Measurements from ENCODE around the gene CH25H.
"Not testable (repeated sequence)": the region's sequence is repeated elsewhere in the genome, so short reads cannot be mapped to it uniquely, and the experiment has no call there.

The CH25H gene, protein sequence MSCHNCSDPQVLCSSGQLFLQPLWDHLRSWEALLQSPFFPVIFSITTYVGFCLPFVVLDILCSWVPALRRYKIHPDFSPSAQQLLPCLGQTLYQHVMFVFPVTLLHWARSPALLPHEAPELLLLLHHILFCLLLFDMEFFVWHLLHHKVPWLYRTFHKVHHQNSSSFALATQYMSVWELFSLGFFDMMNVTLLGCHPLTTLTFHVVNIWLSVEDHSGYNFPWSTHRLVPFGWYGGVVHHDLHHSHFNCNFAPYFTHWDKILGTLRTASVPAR

DNA sequence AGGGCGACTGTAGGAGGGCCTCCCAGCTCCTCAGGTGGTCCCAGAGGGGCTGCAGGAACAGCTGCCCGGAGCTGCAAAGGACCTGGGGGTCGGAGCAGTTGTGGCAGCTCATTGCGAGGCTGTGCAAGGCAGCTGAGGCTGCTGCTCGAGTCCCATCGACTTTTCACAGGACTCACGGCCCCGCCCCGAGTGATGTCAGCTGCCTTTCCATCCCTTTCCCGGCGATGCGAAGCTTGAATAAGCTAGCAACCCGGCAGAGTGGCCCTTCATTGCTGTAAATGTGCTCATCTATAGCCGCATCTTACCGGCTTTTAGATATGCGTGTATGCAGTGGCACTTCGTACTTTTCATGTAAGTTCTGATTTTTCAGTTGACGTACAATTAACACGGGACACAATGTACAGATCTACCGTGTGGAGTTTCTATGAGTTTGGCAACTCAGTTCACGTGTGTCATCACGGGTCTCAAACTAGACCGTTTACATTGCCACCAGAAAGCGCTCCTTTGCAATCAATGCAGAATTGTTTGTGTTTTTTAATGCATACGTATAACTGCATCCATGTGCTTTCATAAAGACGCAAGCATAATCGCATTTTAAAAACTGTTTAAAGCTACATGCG, at the start of gene CH25H:
Gene CH25H, minus strand, starts transcription at position 137 of the 620 bp plus-strand sequence. Its CDS starts 25 bp downstream, at position 112.
- DNase-seq (ENCODE audit: low read depth) = peak; percentile 65

DNA sequence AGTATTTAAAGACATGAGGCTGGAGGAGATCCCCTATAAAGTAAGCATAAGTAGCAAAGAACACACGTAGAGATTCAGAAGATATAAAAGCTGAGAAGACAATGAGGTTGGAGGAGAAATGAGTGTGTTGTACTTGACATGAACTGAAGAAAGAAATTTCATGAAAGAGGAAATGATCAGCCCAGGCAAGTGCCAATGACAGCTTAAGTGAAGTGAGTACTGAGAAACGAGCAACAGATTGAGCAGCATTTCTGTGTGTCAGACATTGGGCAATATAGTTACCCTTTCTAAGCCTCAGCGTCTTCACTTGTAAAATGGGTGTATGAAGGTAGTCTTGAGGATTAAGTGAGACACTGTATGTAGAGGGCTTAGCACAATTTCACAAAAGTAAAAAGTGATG, 49.2 kb upstream of the CH25H start:
- DNase-seq (ENCODE audit: low read depth) = no peak

DNA sequence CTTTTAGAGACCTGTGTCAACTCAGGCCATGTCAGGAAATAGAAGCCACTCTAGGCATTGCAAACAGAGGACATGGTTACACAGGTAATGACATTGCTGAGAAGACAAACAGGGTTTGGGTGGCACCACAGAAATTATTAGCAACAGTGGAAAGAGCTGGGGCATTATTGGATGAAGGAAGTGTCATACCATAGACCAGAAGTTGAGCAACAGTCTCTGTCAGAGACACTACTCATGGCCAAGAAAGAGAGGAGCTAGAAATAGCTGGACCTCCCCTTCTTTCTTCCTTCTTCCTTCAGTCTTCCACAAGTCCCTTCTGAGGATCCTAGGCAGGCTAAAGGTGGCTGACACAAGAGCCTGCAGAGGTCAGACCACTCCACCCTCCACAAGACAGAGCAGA, 48.7 kb upstream of the CH25H start:
- no peak for DNase-seq (ENCODE audit: low read depth)

DNA sequence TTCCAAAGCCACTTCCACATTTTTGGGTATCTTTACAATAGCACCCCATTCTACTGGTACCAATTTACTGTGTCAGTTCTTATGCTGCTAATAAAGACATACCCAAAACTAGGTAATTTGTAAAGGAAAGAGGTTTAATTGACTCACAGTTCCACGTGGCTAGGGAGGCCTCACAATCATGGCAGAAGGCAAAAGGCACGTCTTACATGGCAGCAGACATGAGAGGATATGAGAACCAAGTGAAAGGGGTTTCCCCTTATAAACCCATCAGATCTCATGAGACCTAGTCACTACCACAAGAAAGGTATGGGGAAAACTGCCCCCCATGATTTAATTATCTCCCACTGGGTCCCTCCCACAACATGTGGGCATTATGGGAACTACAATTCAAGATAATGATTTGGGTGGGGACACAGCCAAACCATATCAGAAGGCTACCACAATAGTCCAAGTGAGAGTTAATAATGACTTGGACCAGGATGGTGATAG, 48.0 kb upstream of the CH25H start:
- DNase-seq (ENCODE audit: low read depth) = not testable (repeated sequence)

DNA sequence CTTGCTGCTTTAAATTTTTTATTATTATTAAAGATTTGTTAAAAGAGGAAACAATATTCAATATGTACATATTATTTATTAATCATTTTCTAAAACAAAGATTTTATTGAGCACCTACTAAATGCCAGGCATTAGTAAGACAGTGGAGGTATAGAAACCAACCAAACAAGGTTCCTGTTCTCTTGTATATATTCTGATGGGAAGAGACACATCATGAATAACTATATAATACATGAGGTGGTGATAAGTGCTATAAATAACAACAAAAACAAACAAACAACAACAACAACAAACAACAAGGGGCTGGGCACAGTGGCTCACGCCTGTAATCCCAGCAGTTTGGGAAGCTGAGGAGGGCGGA, 45.1 kb upstream of the CH25H start:
- no peak for DNase-seq (ENCODE audit: low read depth)

DNA sequence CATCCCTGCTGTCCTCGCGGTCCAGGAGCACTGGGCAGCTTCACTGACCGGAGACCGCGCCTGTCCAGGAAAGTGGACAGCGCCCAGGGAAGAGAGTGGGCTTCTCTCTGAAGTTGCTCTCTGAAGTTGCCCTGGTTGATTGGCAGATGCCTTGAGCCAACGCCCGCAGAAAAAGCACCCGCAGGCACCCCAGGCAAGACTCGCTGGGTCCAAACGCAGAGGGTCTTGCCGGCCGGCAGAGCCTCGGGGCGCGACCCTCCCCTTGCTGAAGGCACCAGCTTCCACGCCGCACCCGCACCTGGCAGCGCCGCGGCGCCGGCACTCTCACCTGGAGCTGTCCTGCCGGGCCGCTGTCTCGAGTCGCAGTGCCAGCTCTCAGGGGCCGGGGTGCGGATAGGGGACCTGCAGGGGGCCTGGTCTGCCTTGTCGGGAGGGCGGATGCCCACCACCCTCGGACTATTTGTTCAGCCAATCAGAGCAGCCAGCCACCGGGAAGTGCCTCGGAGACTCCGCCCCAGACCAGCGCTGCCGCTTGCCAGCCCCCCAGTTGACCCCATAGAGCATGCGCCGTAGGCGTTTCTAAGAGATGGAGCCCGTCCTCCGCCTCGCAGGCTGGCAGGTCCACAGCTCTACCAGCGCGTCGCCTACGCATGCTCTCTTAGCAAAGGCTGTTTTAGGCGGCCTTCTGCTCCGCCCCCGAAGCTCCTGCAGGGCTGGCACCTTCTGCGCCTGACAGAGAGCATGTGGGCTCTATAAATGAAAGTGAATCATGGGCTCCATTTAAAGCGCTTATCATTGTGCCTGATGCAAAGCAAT, 44.5 kb upstream of the CH25H start, which contains the start of gene LIPA:
Gene LIPA, minus strand, starts transcription at position 367 of the 816 bp plus-strand sequence. CDS start 4,127 bp downstream, outside the sequence.
- DNase-seq (ENCODE audit: low read depth) = peak; percentile 97

DNA sequence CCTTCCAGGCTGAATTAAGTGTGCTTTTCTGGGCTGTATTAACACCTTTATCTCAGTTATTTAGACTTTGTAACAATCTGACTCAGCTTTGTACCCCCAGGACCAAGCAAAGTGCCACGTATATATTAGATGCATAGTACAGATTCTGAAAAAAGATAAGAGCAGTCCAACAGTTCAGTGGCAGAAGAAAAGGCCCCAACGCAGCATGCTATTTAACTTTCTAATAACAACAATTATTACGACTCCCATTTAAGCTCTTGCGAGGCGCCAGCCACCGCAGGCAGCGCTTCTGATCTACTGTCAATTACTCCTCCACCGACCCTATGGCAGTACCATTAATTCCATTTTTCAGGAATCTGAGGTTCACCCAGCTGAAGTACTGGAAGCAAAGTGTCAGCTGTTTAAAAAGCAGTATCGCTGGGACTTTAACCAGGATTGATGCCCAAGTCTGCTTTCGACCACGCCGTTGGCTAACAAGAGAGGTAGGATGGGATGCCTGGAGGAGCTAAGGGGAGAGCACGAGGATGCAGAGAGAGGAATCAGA, 43.8 kb upstream of the CH25H start:
- DNase-seq (ENCODE audit: low read depth) = no peak

DNA sequence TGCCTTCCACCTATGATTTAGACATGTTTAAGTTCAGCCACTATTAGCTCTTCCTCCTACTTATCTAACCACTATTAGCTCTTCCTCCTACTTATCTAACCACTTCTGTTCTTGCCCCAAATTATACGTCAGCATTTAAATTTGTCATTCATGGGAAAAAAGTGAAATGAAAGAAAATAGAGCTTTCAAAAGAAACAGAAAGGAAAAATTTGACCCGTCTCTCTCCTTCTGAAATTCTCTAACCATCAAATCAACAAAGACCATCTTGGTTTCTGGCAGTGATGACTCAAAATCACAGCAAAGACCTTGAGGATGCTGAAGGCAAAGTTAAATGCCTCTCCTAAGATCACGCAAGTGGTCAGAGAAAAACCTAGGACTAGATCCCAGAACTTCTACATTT, 41.9 kb upstream of the CH25H start:
- no peak for DNase-seq (ENCODE audit: low read depth)

DNA sequence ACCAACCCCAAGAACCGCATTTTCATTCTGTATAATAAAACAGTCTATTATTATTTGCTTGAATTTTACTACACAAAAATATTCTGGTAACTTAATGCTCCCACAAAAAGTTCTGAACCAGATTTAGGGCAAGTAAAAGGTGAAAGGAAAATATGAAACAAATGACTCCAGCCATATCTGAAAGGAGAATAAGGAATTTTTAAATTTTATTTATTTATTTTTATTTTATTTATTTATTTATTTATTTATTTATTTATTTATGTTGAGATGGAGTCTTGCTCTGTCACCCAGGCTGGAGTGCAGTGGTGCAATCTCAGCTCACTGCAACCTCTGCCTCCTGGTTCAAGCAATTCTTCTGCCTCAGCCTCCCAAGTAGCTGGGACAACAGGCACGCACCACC, 40.5 kb upstream of the CH25H start:
- DNase-seq (ENCODE audit: low read depth) = not testable (repeated sequence)

DNA sequence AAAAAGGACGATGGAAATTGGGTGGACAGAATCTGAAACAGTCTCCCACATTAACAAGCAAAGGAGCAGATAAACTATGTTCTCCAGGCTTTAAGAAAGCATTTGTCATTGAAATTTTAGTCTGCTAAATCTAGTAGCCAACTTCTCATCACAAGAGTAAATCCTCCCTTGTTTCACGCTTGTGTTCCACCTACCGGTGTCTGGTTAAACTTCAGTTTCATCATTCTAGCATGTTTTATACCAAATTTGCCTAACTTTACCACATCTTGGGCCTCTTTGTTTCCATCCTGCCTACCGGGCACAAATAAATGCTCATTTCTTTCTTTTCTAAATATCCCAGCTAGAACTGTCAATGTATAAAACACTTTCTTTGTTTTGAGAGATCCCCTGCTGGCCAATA, 38.7 kb upstream of the CH25H start:
- no peak for DNase-seq (ENCODE audit: low read depth)

DNA sequence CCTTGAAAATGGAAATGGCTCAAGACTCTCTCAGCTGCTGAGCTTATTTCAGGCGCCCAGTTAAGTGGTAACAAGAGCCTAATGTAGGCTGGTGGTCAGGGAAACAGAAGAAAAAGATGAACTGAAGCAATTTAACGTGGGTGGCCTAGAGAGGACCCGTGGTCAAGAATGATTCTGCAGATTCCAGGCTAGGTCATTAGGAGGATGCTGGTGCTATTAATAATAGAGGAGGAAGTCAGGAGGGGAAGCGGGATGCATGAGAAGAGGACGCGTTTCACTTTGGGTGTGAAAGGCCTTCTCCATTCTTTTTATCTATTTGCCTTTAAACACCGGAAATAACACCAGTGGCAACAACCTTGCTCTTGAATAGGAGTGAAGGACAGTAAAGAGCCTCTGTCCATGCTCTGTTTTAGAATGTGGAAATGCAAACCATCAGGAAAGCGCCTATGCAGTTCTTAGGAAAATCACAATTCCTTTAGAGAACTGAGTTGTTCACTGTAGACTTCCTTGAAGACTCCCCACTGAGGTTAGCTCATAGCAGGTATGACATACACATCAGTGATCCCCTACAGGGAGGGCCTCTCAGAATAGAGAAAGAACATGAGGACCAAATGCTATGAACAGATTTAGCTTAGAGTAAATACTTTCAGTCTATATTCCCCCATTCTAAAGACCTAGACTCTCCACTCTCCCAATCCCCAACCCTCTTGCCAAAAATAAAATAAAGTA, 35.9 kb upstream of the CH25H start:
- DNase-seq (ENCODE audit: low read depth) = no peak

DNA sequence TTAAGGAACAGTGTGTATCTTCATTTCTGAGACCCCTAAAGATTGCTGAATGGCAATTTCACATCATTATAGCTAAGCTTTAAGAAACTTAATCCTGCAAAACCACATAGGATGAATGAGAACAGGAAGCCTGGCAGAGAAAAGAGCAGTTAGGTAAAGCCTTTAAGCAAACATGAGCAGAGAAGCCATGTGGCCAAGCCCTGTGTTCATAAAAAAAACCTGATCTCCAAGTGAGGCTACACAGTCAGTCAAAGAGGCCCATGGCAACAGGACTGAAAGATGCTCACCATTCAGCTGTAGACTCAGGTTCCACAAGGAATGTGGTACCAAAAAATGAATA, 35.2 kb upstream of the CH25H start:
- DNase-seq (ENCODE audit: low read depth) = no peak

DNA sequence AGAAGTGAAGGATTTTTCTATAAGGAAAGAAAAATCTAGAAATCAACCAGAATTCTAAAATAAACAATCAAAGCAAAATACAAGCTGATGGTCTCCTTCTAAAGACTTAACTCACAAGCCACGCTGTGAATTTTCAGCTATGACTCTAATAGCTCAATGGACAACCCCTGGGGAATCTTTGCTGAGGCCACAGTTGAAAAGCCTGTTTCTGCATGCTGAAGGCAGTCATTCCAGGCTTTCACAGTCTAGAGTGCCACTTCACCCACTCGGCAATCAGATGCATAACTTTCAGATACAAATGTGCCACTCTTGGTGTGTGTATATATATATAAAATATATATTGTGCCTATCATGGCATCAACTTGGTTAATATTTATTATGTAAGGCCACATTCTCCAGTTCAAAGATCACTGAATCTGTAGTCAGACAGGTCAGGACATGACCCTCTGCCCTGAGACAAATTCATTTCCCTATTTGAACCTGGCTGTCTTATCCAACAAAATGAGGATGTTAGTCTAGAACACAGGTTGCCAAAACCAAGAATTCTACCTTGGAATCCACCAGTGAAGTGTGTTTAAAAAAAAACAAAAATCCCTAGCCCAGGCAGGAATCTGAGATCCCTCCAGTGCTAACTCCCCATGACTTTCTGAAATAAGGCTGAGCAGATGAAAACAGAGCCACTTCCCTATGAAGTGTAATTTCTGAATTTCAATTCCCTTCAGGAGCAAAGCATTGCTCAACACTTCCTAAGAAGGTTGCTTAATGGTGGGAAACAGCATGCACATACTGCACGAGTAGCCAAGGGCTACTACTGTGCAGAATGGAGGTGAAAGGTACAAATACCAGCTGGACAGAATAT, 34.6 kb upstream of the CH25H start:
- no peak for DNase-seq (ENCODE audit: low read depth)

DNA sequence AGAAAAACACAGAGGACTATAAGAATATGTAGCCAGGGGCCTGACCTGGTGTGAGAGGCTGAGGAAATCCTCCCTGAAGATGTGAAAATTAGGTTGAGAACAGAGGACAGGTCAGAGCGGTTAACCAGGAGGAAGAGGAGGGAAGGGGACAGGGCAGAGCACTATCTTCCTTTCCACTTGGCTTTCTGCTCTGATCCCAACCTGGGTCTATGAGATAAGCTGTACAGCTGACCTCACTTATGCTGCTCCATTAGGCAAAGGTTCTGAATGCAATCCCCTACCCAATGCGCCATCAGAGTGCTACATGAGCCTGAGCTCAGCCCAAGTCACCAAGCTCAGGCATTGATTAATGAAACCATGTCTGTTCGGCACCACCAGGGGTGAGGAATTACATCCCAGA, 33.9 kb upstream of the CH25H start:
- no peak for DNase-seq (ENCODE audit: low read depth)

DNA sequence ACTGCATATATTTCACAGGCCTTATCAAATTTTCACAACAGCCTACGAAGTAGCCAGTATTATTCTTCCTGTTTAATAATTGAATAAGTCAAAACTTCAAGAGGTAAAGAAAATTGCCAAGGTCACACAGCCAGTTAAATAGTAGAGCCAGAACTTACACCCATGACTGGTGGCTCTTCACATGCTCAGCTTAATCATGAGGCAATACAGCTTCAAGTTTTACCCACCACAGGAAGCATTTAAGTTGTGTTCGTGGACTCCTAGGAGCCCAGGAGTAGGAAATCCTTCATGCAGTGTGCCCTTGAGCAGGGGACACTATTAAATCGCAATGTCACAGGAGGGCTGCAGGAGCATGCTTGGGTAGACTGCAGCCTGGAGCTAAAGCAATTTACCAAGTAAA, 33.4 kb upstream of the CH25H start:
- no peak for DNase-seq (ENCODE audit: low read depth)

DNA sequence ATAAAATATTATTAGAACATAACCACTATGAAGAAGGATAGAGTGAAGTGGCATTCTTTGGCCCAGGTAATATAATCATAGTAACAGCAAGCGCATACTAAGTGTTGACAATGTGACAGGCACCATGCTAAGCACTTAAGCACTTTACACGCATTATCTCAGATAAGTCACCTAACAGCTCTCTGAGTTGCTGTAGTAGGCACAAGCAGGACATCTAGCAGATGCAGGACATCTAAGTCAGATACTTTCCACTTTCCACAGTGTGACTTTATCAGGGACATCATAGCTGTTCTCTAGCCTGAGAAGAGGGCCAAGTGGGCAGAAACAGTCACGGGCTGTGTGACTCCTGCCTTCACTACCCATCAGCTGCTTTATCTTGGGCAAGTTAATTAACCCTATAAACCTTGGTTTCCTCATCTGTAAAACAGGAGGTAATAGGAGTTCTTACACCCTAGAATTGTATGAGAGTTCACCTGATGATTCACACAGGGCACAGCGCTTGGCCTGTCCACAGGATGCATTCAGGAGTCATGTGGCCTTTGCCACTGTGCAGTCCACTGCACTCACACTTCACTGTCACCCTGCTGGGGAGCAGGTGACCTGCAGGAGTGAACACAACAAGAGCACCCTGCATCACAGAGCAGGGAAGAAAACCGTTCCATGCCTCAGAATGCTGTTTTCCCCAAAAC, 32.0 kb upstream of the CH25H start:
- DNase-seq (ENCODE audit: low read depth) = no peak

DNA sequence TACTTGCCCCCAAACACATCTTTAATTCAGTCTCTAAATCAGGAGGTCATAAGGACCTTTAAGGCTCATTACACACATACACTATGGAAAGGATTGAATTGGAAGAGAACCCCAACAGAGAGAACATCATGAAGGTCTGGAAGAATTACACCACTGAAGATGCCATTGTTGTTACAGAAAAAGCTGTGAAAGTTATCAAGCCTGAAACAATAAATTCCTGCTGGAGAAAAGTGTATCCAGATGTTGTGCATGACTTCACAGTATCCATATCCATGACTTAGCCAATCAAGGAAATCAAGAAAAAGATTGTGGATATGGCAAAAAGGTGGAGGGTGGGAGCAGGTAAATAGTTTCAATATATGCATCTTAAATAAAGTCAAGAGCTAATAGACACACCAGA, 30.7 kb upstream of the CH25H start:
- no peak for DNase-seq (ENCODE audit: low read depth)

DNA sequence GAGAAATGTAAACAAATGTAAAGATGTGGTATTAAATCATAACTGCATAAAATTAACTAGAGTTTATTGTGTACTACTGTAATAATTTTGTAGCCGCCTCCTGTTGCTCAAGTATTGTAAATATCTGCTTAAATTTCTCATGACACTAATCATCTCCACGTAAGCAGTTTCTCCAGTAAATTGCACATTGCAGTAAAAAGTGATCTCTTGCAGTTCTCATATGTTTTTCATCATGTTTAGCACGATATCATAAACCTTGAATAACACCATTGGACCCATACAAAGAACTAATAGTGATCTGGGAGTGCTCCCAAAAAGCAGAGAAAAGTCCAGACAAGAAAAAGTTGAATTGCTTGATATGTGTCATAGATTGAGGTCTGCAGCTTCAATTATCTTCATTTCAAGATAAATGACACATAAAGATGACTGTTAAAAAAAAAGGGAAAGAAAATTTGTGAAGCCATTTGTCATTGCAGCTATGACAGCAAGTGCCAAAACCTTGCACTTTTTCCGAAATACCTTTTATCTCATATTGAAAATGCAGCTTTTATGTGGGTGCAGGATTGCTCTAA, 29.2 kb upstream of the CH25H start:
- peak; percentile 86 for DNase-seq (ENCODE audit: low read depth)

DNA sequence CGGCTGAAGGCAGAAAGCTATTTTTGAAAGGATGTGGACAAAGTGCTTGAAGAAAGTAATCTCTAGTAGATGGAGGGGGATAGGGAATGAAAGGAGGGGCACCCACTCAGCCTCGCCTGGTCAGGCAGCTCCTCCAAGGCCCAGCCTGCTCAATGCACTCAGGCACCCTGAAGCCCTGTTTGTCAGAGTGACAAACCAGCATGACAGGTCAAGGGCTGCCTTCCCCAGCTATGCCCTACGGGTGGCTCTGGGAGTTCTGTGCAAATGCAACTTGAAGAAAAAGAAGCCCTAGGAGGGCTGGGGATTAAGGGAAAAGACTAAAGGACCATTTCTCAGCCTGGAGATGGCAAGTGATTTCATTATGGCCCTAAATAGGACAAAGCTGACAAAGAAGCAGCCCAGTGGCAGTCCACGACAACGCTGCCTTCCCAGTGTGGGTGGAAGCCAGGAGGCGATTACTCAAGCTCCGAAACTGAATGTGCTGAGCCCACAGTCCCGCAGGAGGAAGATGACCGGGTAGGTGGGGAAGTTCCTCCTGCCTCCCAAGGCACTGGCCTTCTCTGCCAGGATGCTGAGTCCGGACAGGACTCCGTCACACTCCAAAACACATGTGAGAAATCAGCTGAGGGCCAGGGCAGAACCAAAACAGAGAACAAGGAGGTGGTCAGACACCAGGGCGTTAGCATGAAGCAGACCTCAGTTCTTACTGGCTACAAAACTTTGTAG, 28.1 kb upstream of the CH25H start:
- peak; percentile 70 for DNase-seq (ENCODE audit: low read depth)
